Body of pancreas (tissue), 4 donors: ENCODE data around the gene PELI3. TPM values are rescaled to one million over a fixed set of nuclear protein-coding genes. Genes with fewer than 3 reads are reported as not detected.

Experiments used
- ATAC-seq: fragments of 150-250 bp; one replicate; pipeline ENCODE4 v1.9.1; 2016
- DNase-seq, 4 donors: peaks; one replicate each; pipeline ENCODE4 v3.0.0-alpha.2; 2019
- H3K27ac ChIP-seq, 4 donors: fragments of 200-600 bp; sonication (generic); 1 replicate in 3 of 4; 2 replicates in 1 of 4; pipeline versions ENCODE4 v1.5.1 to v1.6.1; 2016 to 2019; ENCODE audit warnings: mild to moderate bottlenecking in 1 of 4, mixed read lengths in 1 of 4, moderate library complexity in 1 of 4
- H3K27me3 ChIP-seq, 2 donors: fragments of 200-600 bp; sonication (generic); one replicate each; pipeline ENCODE4 v1.6.0; 2016; ENCODE audit warnings: mild to moderate bottlenecking in 1 of 2
- H3K36me3 ChIP-seq, 2 donors: fragments of 200-600 bp; sonication (generic); replicated peaks in 1 of 2; 2 replicates each; pipeline ENCODE4 v1.5.1; 2016; ENCODE audit warnings: low read depth in 2 of 2; ENCODE audit not compliant: insufficient read depth in 1 of 2
- H3K4me1 ChIP-seq: fragments of 200-600 bp; sonication (generic); one replicate; pipeline ENCODE4 v1.6.0; 2016
- H3K4me3 ChIP-seq, 2 donors: fragments of 200-600 bp; sonication (generic); 1 replicate in 1 of 2; 2 replicates in 1 of 2; pipeline ENCODE4 v1.5.1; 2016 to 2019
- H3K9me3 ChIP-seq, 3 donors: fragments of 200-600 bp; sonication (generic); 1 replicate in 2 of 3; 2 replicates in 1 of 3; pipeline ENCODE4 v1.5.1; 2016
- CTCF ChIP-seq, 7 experiments: fragments of 450-650 bp in 4 of 7; fragments of 200-600 bp in 3 of 7; sonication (generic) in 3 of 7; IDR thresholded peaks; one replicate each; pipeline ENCODE4 v1.5.1; 2016 to 2019; ENCODE audit warnings: antibody characterized with exemption in 7 of 7
- POLR2A ChIP-seq, 3 donors: fragments of 450-650 bp; IDR thresholded peaks; one replicate each; pipeline ENCODE4 v1.6.1; 2016; ENCODE audit warnings: antibody characterized with exemption in 3 of 3, mild to moderate bottlenecking in 2 of 3
- WGBS, 2 donors: methylation state at CpG; one replicate each; pipeline ENCODE4 v1.1.5; 2017; 5-methylcytosine and 5-hydroxymethylcytosine counted together
- intact Hi-C: fragments of 100-400 bp; cut with DNase I; formaldehyde crosslinking; loops from one replicate; pipeline ENCODE4 v1.15.1; 2023
- small RNA-seq: library from RNA; depleted of rRNA; stranded (forward); fragments of <200 nt; gene quantifications from one replicate; pipeline ENCODE3, GENCODE V24; 2016
- total RNA-seq, 2 donors: library from RNA; depleted of rRNA; stranded (reverse); fragments of >200 nt; gene quantifications; one replicate each; pipeline ENCODE4 v1.1.0, GENCODE V29; 2016

Gene PELI3
- total RNA-seq, 2 donors from 2014 or later = 7.6 to 10.9 TPM

GRCh38 chr11:66510990-66511339, 44.3 kb downstream of the PELI3 start:
- H3K9me3 ChIP-seq = no peaks in the 10 kb centered on the region
- H3K4me1 ChIP-seq = peaks cover 14% of the 10 kb centered on the region
- no peaks in the 10 kb centered on the region for H3K27me3 ChIP-seq
- H3K36me3 ChIP-seq = no peaks in the 10 kb centered on the region
- TF ChIP-seq CTCF (IDR thresholded peaks at IDR 0.05) = no peak
- no peak for TF ChIP-seq POLR2A (IDR thresholded peaks at IDR 0.05)
- peak overlapping the region in 3 of 4 donors; percentile 41 to 57 (median 53) for H3K27ac ChIP-seq
- H3K4me3 ChIP-seq = peak overlapping the region; percentile 60 to 62
- ATAC-seq (peak; percentile 9), DNase-seq (no peak)
- 3 to 8% methylated on average over 5 of the region's 5 CpGs for WGBS, 2 donors
- intact Hi-C loops = no loop called here

- Histone ChIP-seq H3K27ac (no peak overlapping the region), H3K9me3 (no peaks in the 10 kb centered on the region), H3K36me3 (peaks cover 0 to 25% of the 10 kb centered on the region in 2 donors), H3K27me3 (no peaks in the 10 kb centered on the region), H3K4me3 (no peak overlapping the region), H3K4me1 (no peaks in the 10 kb centered on the region)
- WGBS, 2 donors = 90 to 95% methylated on average over 2 to 11 of the region's 11 CpGs
- DNase-seq (no peak), ATAC-seq (no peak)
- TF ChIP-seq POLR2A (IDR thresholded peaks at IDR 0.05) (no peak), CTCF (IDR thresholded peaks at IDR 0.05) (no peak)
- intact Hi-C loops = no loop called here
These were observed 56.9 kb downstream of the PELI3 start for GRCh38 chr11:66523611-66524010.

- H3K4me1 ChIP-seq = no peaks in the 10 kb centered on the region
These were observed 57.8 kb downstream of the PELI3 start for GRCh38 chr11:66524304-66525040.

More at GRCh38 chr11:66524304-66525040, 57.8 kb downstream of the PELI3 start:
- H3K27me3 ChIP-seq = no peaks in the 10 kb centered on the region
- no peak for DNase-seq
- TF ChIP-seq CTCF (IDR thresholded peaks at IDR 0.05) (no peak), POLR2A (IDR thresholded peaks at IDR 0.05) (no peak)
- H3K4me3 ChIP-seq = no peak overlapping the region
- 92 to 94% methylated on average over 10 of the region's 10 CpGs for WGBS, 2 donors
- intact Hi-C loops = no loop called here
- H3K9me3 ChIP-seq = no peaks in the 10 kb centered on the region
- no peak for ATAC-seq
- no peak overlapping the region for H3K27ac ChIP-seq
- peaks cover 0 to 23% of the 10 kb centered on the region in 2 donors for H3K36me3 ChIP-seq

Small RNA genes lying within 50 kb of the gene (small RNA-seq; reads per million reads assigned to genes)
- gene RF00416 = not detected

Other genes starting within 250 kb of the PELI3 start
- gene KLC2, start 209.2 kb upstream of the PELI3 start, total RNA-seq = 10 to 100 TPM; 13.5 to 16.5 TPM
- gene RAB1B, start 198.3 kb upstream of the PELI3 start, total RNA-seq = 10 to 100 TPM; 67.7 to 74.5 TPM
- gene CNIH2, start 188.7 kb upstream of the PELI3 start, total RNA-seq = 1 to 10 TPM; 3.6 to 4.6 TPM
- gene YIF1A, start 177.8 kb upstream of the PELI3 start, total RNA-seq = 10 to 100 TPM; 63.6 to 91.6 TPM
- 1 to 10 TPM; 1.6 to 2.1 TPM for gene TMEM151A, start 175.0 kb upstream of the PELI3 start, total RNA-seq
- gene CD248, start 149.9 kb upstream of the PELI3 start, total RNA-seq = 10 to 100 TPM; 10.6 to 86.0 TPM
- 10 to 100 TPM in 1 of 2 donors, under 1 TPM in 1; 0.99 to 11.4 TPM for gene RIN1, start 130.5 kb upstream of the PELI3 start, total RNA-seq
- 10 to 100 TPM; 19.4 to 23.1 TPM for gene BRMS1, start 121.8 kb upstream of the PELI3 start, total RNA-seq
- 10 to 100 TPM; 17.8 to 20.8 TPM for gene B4GAT1, start 119.3 kb upstream of the PELI3 start, total RNA-seq
- gene SLC29A2, start 95.1 kb upstream of the PELI3 start, total RNA-seq = 10 to 100 TPM in 1 of 2 donors, 1 to 10 TPM in 1; 5.4 to 14.2 TPM
- not detected for gene NPAS4, start 45.9 kb upstream of the PELI3 start, total RNA-seq
- 10 to 100 TPM; 20.8 to 22.1 TPM for gene MRPL11, start 28.1 kb upstream of the PELI3 start, total RNA-seq
- gene DPP3, start 13.5 kb downstream of the PELI3 start, total RNA-seq = 10 to 100 TPM; 15.8 to 52.4 TPM
- 10 to 100 TPM; 49.0 to 58.0 TPM for gene BBS1, start 43.7 kb downstream of the PELI3 start, total RNA-seq
- 10 to 100 TPM; 15.8 to 22.3 TPM for gene ZDHHC24, start 79.1 kb downstream of the PELI3 start, total RNA-seq
- gene ACTN3, start 80.0 kb downstream of the PELI3 start, total RNA-seq = not detected
- gene CTSF, start 101.7 kb downstream of the PELI3 start, total RNA-seq = 10 to 100 TPM; 55.8 to 61.3 TPM
- gene CCDC87, start 126.2 kb downstream of the PELI3 start, total RNA-seq = under 1 TPM in 1 of 2 donors, not detected in 1; under 0.01 TPM
- gene CCS, start 126.3 kb downstream of the PELI3 start, total RNA-seq = 10 to 100 TPM; 26.5 to 33.9 TPM
- 10 to 100 TPM; 29.8 to 37.6 TPM for gene RBM14, start 149.7 kb downstream of the PELI3 start, total RNA-seq
- gene RBM4, start 171.8 kb downstream of the PELI3 start, total RNA-seq = 10 to 100 TPM; 44.2 to 71.1 TPM
- 10 to 100 TPM; 13.2 to 22.6 TPM for gene RBM4B, start 211.0 kb downstream of the PELI3 start, total RNA-seq